Esophagus muscularis mucosa (tissue), 4 donors: ENCODE data around the gene SPTLC2. TPM values are rescaled to one million over a fixed set of nuclear protein-coding genes. Genes with fewer than 3 reads are reported as not detected.

Experiments used
- DNase-seq: peaks from one replicate; pipeline ENCODE4 v3.0.0-alpha.2; 2017; ENCODE audit errors: extremely low spot score
- H3K27ac ChIP-seq, 4 donors: fragments of 200-600 bp; sonication (generic); replicated peaks in 1 of 4; 1 replicate in 3 of 4; 2 replicates in 1 of 4; pipeline ENCODE4 v1.5.1; 2016 to 2019; ENCODE audit warnings: mild to moderate bottlenecking in 1 of 4
- H3K27me3 ChIP-seq, 4 donors: fragments of 200-600 bp; sonication (generic); one replicate each; pipeline versions ENCODE4 v1.5.1 to v1.6.0; 2016 to 2019
- H3K36me3 ChIP-seq, 4 donors: fragments of 200-600 bp; sonication (generic); one replicate each; pipeline ENCODE4 v1.5.1; 2016 to 2019
- H3K4me1 ChIP-seq, 4 donors: fragments of 200-600 bp; sonication (generic); one replicate each; pipeline ENCODE4 v1.5.1; 2016 to 2019
- H3K4me3 ChIP-seq, 4 donors: fragments of 200-600 bp; sonication (generic); 1 replicate in 2 of 4; 2 replicates in 2 of 4; pipeline ENCODE4 v1.5.1; 2016 to 2019; ENCODE audit warnings: mild to moderate bottlenecking in 4 of 4, moderate library complexity in 1 of 4
- H3K9me3 ChIP-seq, 4 donors: fragments of 200-600 bp; sonication (generic); 1 replicate in 3 of 4; 2 replicates in 1 of 4; pipeline ENCODE4 v1.5.1; 2016 to 2019
- EP300 ChIP-seq: sonication (generic); formaldehyde crosslinking; IDR thresholded peaks from one replicate; pipeline ENCODE4 v1.6.1; 2017; ENCODE audit warnings: antibody characterized with exemption
- POLR2A ChIP-seq: fragments of 450-650 bp; IDR thresholded peaks from one replicate; pipeline ENCODE4 v1.6.1; 2017; ENCODE audit warnings: antibody characterized with exemption, moderate library complexity, mild to moderate bottlenecking, low read depth
- POLR2AphosphoS5 ChIP-seq, 2 donors: sonication (generic); formaldehyde crosslinking; IDR thresholded peaks; one replicate each; pipeline ENCODE4 v1.6.1; 2017; ENCODE audit warnings: antibody characterized with exemption in 2 of 2
- WGBS: methylation state at CpG from one replicate; pipeline ENCODE4 v1.1.5; 2018; 5-methylcytosine and 5-hydroxymethylcytosine counted together
- intact Hi-C: fragments of 100-400 bp; cut with DNase I; formaldehyde crosslinking; loops from one replicate; pipeline ENCODE4 v1.15.1; 2023
- total RNA-seq, 4 donors: library from RNA; depleted of rRNA; stranded (reverse); fragments of >200 nt; gene quantifications; one replicate each; pipeline versions ENCODE4 v1.1.0 to v1.2.1, GENCODE V29; 2016
- TF ChIP-seq, protein P1 (sequence below), 3 experiments: fragments of 200-600 bp in 2 of 3; fragments of 450-650 bp in 1 of 3; sonication (generic) in 2 of 3; IDR thresholded peaks; one replicate each; pipeline ENCODE4 v1.5.1; 2017 to 2019; ENCODE audit warnings: antibody characterized with exemption in 3 of 3, mild to moderate bottlenecking in 2 of 3, moderate library complexity in 1 of 3

SPTLC2 gene
- total RNA-seq, 4 donors from 2014 or later: 14.5 to 25.3 (median 20.1) TPM

DNA sequence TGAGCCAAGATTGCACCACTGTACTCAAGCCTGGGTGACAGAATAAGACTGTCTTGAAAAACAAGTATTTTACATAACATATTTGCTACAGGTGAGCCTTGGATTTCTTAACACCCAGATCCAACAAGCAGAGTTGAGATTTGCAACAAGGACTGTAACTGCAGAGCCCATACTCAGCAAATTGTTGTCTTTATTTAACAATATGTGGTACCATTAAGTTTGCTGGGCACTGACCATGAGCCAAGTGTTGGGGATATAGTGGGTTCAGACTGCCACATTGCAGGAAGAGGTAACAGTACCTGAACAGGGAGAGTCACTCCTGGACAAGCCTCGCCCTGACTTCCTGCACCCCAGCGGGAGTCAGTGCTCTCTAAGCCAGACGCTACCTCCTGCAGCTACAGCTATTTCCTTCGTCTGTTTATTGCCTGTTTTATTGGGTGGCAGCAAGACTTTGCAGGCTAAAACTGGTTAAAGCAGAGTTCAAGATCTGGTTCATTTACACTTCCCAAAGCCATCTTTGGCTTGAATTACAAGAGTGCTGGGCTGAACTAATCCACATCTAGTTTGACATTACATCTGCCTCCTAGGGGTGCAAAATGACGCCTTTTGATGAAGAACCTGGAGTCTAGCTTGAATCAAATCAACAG, 146.1 kb downstream of the SPTLC2 start:
- DNase-seq: no peak
- TF ChIP-seq POLR2AphosphoS5 (IDR thresholded peaks at IDR 0.05): no peak
- TF ChIP-seq EP300: no peak
- TF ChIP-seq POLR2A: no peak
- TF ChIP-seq, protein P1, sequence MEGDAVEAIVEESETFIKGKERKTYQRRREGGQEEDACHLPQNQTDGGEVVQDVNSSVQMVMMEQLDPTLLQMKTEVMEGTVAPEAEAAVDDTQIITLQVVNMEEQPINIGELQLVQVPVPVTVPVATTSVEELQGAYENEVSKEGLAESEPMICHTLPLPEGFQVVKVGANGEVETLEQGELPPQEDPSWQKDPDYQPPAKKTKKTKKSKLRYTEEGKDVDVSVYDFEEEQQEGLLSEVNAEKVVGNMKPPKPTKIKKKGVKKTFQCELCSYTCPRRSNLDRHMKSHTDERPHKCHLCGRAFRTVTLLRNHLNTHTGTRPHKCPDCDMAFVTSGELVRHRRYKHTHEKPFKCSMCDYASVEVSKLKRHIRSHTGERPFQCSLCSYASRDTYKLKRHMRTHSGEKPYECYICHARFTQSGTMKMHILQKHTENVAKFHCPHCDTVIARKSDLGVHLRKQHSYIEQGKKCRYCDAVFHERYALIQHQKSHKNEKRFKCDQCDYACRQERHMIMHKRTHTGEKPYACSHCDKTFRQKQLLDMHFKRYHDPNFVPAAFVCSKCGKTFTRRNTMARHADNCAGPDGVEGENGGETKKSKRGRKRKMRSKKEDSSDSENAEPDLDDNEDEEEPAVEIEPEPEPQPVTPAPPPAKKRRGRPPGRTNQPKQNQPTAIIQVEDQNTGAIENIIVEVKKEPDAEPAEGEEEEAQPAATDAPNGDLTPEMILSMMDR (IDR thresholded peaks at IDR 0.05): no peak
- H3K4me3 ChIP-seq: no peak overlapping the region
- peaks cover 36 to 50% (median 45%) of the 10 kb centered on the region in 4 donors for H3K36me3 ChIP-seq
- no peaks in the 10 kb centered on the region for H3K9me3 ChIP-seq
- no peak overlapping the region for H3K27ac ChIP-seq
- H3K4me1 ChIP-seq: no peaks in the 10 kb centered on the region
- intact Hi-C loops: no loop called here
- WGBS: 87% methylated on average over 5 of the region's 5 CpGs
- no peaks in the 10 kb centered on the region for H3K27me3 ChIP-seq

DNA sequence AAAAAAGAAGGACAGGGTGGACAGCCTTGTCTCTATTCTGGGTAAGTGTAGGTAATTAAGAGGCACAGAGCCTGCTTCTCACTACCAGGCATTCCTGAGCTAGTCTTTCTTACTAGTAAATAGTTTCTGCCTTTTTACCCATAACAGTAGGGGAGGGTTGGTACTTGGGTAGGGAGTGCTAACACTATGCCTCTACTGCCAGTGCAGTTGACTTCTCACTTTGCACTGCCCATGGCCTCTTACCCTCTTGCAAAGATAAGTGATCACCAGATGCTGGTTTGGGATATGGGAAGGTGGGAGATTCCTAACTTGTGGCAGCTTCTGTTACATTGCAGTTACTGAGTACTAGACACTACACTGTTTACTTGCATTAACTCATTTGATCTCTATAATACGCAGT, 146.9 kb downstream of the SPTLC2 start:
- TF ChIP-seq POLR2AphosphoS5 (IDR thresholded peaks at IDR 0.05) (no peak), EP300 (no peak), POLR2A (no peak)
- TF ChIP-seq, protein P1 (IDR thresholded peaks at IDR 0.05): no peak
- H3K4me1 ChIP-seq: no peaks in the 10 kb centered on the region
- H3K9me3 ChIP-seq: no peaks in the 10 kb centered on the region
- no peak overlapping the region for H3K27ac ChIP-seq
- no peaks in the 10 kb centered on the region for H3K27me3 ChIP-seq
- DNase-seq: no peak
- H3K4me3 ChIP-seq: no peak overlapping the region
- H3K36me3 ChIP-seq: peaks cover 44 to 58% (median 53%) of the 10 kb centered on the region in 4 donors
- intact Hi-C loops: no loop called here
- 81% methylated on average over 1 of the region's 1 CpG for WGBS

DNA sequence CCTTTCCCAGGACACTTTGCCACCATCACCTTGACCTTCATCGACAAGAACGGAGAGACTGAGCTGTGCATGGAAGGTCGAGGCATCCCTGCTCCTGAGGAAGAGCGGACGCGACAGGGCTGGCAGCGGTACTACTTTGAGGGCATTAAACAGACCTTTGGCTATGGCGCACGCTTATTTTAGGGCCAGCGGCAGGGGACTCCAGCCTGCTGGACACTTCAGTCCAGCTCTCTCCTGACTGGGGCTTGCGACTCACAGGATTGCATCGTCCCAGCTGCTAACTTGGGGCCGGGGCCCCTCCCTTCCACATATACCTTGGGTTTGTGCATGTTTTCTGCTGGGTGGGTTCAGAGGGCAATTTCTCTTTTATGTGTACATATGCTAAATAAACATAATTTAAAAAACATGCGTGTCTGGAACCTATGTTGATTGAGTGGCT, 147.4 kb downstream of the SPTLC2 start:
- intact Hi-C loops: no loop called here
- H3K27ac ChIP-seq: no peak overlapping the region
- no peaks in the 10 kb centered on the region for H3K27me3 ChIP-seq
- 95% methylated on average over 7 of the region's 14 CpGs for WGBS
- peaks cover 49 to 63% (median 58%) of the 10 kb centered on the region in 4 donors for H3K36me3 ChIP-seq
- no peak overlapping the region for H3K4me3 ChIP-seq
- DNase-seq: no peak
- TF ChIP-seq, protein P1 (IDR thresholded peaks at IDR 0.05): no peak
- TF ChIP-seq EP300: no peak
- no peaks in the 10 kb centered on the region for H3K9me3 ChIP-seq
- H3K4me1 ChIP-seq: no peaks in the 10 kb centered on the region

DNA sequence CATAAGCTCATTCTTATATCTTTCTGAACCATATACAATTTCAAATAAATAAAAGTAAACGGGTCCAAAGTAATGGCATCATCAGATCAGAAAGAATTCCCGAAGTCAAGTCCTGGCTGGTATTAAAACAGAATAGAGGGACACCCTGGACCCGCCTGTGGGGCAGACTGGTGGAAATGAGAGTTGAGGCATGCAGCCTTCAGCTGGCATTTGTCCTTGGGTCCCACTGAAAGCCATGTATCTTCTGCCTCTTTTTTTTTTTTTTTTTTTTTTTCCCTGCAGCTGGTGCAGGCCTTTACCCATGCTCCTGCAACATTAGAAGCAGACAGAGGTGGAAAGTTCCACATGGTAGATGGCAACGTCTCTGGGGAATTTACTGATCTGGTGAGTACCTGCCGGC, 148.6 kb downstream of the SPTLC2 start:
- 89% methylated on average over 5 of the region's 5 CpGs for WGBS
- no peaks in the 10 kb centered on the region for H3K9me3 ChIP-seq
- no peak for DNase-seq
- no peaks in the 10 kb centered on the region for H3K27me3 ChIP-seq
- H3K4me3 ChIP-seq: no peak overlapping the region
- no peak overlapping the region for H3K27ac ChIP-seq
- intact Hi-C loops: no loop called here
- TF ChIP-seq EP300 (no peak), POLR2A (no peak), POLR2AphosphoS5 (IDR thresholded peaks at IDR 0.05) (no peak)
- TF ChIP-seq, protein P1 (IDR thresholded peaks at IDR 0.05): no peak
- peaks cover 61 to 76% (median 71%) of the 10 kb centered on the region in 4 donors for H3K36me3 ChIP-seq
- no peaks in the 10 kb centered on the region for H3K4me1 ChIP-seq
